Ectodermal cell (in vitro differentiated cells): Measurements from ENCODE around the gene TMIGD3.

ENCODE experiments used
- H3K27ac ChIP-seq: 2 replicates; pipeline ENCODE4 v1.7.0; 2013; ENCODE audit warnings: mild to moderate bottlenecking, low read depth, low read length; ENCODE audit not compliant: insufficient read depth, poor library complexity, severe bottlenecking
- H3K27me3 ChIP-seq: 2 replicates; pipeline ENCODE4 v1.7.0; 2013; ENCODE audit warnings: mild to moderate bottlenecking, low read length; ENCODE audit not compliant: insufficient read depth, control insufficient read depth, poor library complexity, severe bottlenecking
- H3K36me3 ChIP-seq: one replicate; pipeline ENCODE4 v1.7.0; 2013; ENCODE audit warnings: low read length; ENCODE audit not compliant: control insufficient read depth, insufficient read depth
- H3K4me1 ChIP-seq: one replicate; pipeline ENCODE4 v1.7.0; 2013; ENCODE audit warnings: low read length; ENCODE audit not compliant: control insufficient read depth, insufficient read depth
- H3K4me3 ChIP-seq: 2 replicates; pipeline ENCODE4 v1.7.0; 2013; ENCODE audit warnings: low read depth, low read length, control low read depth; ENCODE audit not compliant: insufficient read depth
- H3K9me3 ChIP-seq: 2 replicates; pipeline ENCODE4 v1.7.0; 2013; ENCODE audit warnings: mild to moderate bottlenecking, low read length, moderate library complexity; ENCODE audit not compliant: control insufficient read depth
- WGBS, 2 experiments: methylation state at CpG; one replicate each; pipeline ENCODE4 v1.1.7; 2013; ENCODE audit warnings: missing lambda C conversion rate in 2 of 2; 5-methylcytosine and 5-hydroxymethylcytosine counted together

Gene TMIGD3

DNA sequence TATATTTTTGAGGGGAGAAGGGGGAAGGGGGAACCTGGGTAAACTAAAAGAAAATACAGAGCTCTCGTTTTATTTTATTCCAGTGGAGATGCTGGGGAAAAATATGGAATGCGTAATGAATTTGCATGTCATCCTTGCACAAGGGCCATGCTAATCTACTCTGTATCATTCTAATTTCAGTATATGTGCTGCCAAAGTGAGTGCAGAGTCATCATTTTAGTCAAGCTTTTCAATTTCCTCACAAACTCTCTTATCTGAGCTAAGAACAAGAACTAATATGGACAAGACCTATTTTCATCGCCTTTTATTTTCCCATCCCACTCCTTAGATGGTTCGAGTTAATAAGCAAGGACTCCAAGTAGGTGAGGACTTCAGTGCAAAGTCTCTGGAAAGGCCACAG lies 13.2 kb downstream of the TMIGD3 start:
- H3K27me3 ChIP-seq: no peaks in the 10 kb centered on the region
- WGBS, 2 experiments: 92 to 94% methylated on average over 4 of the region's 4 CpGs
- H3K4me3 ChIP-seq: no peak overlapping the region
- H3K27ac ChIP-seq: no peak overlapping the region
- H3K36me3 ChIP-seq: no peaks in the 10 kb centered on the region
- no peaks in the 10 kb centered on the region for H3K9me3 ChIP-seq
- H3K4me1 ChIP-seq: no peaks in the 10 kb centered on the region

DNA sequence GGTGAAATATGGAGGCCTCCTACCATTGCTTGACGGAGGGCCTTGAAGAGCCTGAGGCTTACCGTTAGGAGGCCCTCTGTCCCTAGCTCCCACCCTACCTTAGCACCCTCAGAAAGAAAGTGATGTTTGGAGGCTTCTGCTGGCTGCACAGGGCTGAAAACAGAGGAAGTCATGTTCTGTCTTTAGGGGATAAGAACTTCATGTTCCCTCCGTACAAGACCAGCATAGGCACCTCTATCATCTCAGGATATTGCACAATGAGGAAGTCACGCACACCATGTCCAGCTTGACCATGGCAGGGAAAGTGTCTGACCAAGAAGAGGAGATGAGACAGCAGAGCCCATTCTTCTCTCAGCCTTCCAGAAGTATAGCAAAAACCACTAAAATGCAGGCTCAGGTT lies 13.8 kb downstream of the TMIGD3 start:
- WGBS, 2 experiments: 96 to 97% methylated on average over 4 of the region's 4 CpGs
- H3K9me3 ChIP-seq: no peaks in the 10 kb centered on the region
- H3K4me1 ChIP-seq: no peaks in the 10 kb centered on the region
- H3K27ac ChIP-seq: no peak overlapping the region
- H3K27me3 ChIP-seq: no peaks in the 10 kb centered on the region
- H3K4me3 ChIP-seq: no peak overlapping the region
- no peaks in the 10 kb centered on the region for H3K36me3 ChIP-seq

- Histone ChIP-seq H3K9me3 (no peaks in the 10 kb centered on the region), H3K4me3 (no peak overlapping the region), H3K4me1 (no peaks in the 10 kb centered on the region), H3K27ac (no peak overlapping the region), H3K36me3 (no peaks in the 10 kb centered on the region), H3K27me3 (no peaks in the 10 kb centered on the region)
- WGBS, 2 experiments: 92 to 94% methylated on average over 9 of the region's 9 CpGs
Observed at GRCh38 chr1:111488669-111489068, 14.8 kb downstream of the TMIGD3 start.

GRCh38 chr1:111487133-111487532 lies 16.3 kb downstream of the TMIGD3 start:
- 94 to 97% methylated on average over 6 of the region's 6 CpGs for WGBS, 2 experiments
- no peak overlapping the region for H3K27ac ChIP-seq
- no peaks in the 10 kb centered on the region for H3K4me1 ChIP-seq
- no peaks in the 10 kb centered on the region for H3K9me3 ChIP-seq
- no peaks in the 10 kb centered on the region for H3K27me3 ChIP-seq
- H3K36me3 ChIP-seq: no peaks in the 10 kb centered on the region
- no peak overlapping the region for H3K4me3 ChIP-seq

DNA sequence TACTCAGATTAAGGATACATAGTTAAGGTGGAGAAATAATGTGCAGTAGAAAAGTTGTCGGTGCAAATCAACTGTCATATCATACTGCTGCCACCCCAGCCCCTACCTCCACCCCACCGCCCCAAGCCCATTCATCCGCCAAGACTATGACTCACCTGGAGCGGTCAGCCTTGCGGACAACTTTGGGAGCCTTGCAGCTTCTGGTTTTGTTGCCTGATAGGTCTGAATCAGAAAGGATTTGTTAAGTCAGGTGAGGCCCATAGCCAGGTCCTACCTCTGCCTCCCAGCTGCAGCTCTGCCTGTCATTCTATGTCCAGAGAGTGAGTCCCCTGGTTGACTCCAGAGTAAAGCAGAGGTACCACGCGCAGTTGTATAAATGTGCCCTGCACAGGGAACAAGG lies 17.0 kb downstream of the TMIGD3 start:
- no peaks in the 10 kb centered on the region for H3K27me3 ChIP-seq
- no peak overlapping the region for H3K4me3 ChIP-seq
- no peaks in the 10 kb centered on the region for H3K9me3 ChIP-seq
- no peaks in the 10 kb centered on the region for H3K36me3 ChIP-seq
- WGBS, 2 experiments: 92 to 96% methylated on average over 7 of the region's 7 CpGs
- H3K4me1 ChIP-seq: no peaks in the 10 kb centered on the region
- no peak overlapping the region for H3K27ac ChIP-seq

DNA sequence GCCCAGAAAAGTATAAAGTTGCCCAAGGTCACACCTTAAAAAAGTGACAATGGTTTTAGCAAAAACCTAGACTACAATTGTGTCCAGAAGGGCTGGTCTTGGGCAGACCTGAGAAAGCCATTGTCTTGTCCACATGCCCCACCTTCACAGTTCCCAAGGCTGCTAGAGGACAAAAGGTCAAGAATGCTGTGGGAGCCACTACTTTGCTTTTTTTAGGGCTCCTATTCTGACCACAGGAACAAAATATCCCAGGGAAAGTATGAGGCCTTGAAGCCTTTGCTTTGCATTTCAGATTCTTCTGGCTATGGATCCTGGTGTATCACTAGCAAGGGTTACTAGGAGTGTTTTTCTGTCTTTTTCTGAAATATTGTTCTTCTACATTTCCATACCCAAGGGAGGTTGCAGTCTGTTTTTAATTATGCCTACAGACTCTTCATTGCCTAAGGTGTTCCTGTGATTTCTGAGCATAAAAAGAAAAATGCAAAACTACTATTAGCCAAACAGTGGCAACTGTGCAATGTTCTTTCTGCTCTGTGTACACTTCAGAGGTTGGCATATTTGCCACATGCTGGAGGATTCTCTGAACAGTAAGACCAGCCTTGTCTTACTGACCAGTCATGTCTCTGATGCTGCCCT lies 18.9 kb downstream of the TMIGD3 start:
- H3K4me1 ChIP-seq: no peaks in the 10 kb centered on the region
- no peaks in the 10 kb centered on the region for H3K36me3 ChIP-seq
- no peaks in the 10 kb centered on the region for H3K9me3 ChIP-seq
- H3K27ac ChIP-seq: no peak overlapping the region
- H3K27me3 ChIP-seq: no peaks in the 10 kb centered on the region
- no peak overlapping the region for H3K4me3 ChIP-seq

GRCh38 chr1:111483876-111484275 lies 19.6 kb downstream of the TMIGD3 start:
- no peaks in the 10 kb centered on the region for H3K27me3 ChIP-seq
- no peak overlapping the region for H3K4me3 ChIP-seq
- H3K27ac ChIP-seq: no peak overlapping the region
- no peaks in the 10 kb centered on the region for H3K9me3 ChIP-seq
- WGBS, 2 experiments: 87 to 93% methylated on average over 2 of the region's 2 CpGs
- no peaks in the 10 kb centered on the region for H3K4me1 ChIP-seq
- no peaks in the 10 kb centered on the region for H3K36me3 ChIP-seq

- no peak overlapping the region for H3K27ac ChIP-seq
Observed at GRCh38 chr1:111483166-111483565, 20.3 kb downstream of the TMIGD3 start.

GRCh38 chr1:111481387-111482221 lies 21.8 kb downstream of the TMIGD3 start:
- H3K9me3 ChIP-seq: no peaks in the 10 kb centered on the region
- no peak overlapping the region for H3K27ac ChIP-seq
- WGBS, 2 experiments: 57 to 59% methylated on average over 8 of the region's 8 CpGs
- H3K4me3 ChIP-seq: no peak overlapping the region
- no peaks in the 10 kb centered on the region for H3K36me3 ChIP-seq
- no peaks in the 10 kb centered on the region for H3K27me3 ChIP-seq
- no peaks in the 10 kb centered on the region for H3K4me1 ChIP-seq

More at GRCh38 chr1:111483166-111483565, 20.3 kb downstream of the TMIGD3 start:
- Histone ChIP-seq H3K27me3 (no peaks in the 10 kb centered on the region), H3K9me3 (no peaks in the 10 kb centered on the region), H3K4me3 (no peak overlapping the region), H3K4me1 (no peaks in the 10 kb centered on the region), H3K36me3 (no peaks in the 10 kb centered on the region)
- WGBS, 2 experiments: 72 to 80% methylated on average over 3 of the region's 3 CpGs

GRCh38 chr1:111480674-111481073 lies 22.8 kb downstream of the TMIGD3 start:
- no peaks in the 10 kb centered on the region for H3K9me3 ChIP-seq
- 100% methylated on average over 1 of the region's 1 CpG for WGBS, 2 experiments
- H3K27me3 ChIP-seq: no peaks in the 10 kb centered on the region
- no peaks in the 10 kb centered on the region for H3K4me1 ChIP-seq
- no peaks in the 10 kb centered on the region for H3K36me3 ChIP-seq
- H3K4me3 ChIP-seq: no peak overlapping the region
- H3K27ac ChIP-seq: no peak overlapping the region
